Ureter (tissue), 1 donor: ENCODE results near the gene FAM83G. TPM values are rescaled to one million over a fixed set of nuclear protein-coding genes. Genes with fewer than 3 reads are reported as not detected.

Experiments
- DNase-seq: peaks from one replicate; pipeline ENCODE4 v3.0.0-alpha.2; 2020; ENCODE audit warnings: low spot score
- total RNA-seq: library from RNA; stranded (reverse); gene quantifications from one replicate; pipeline ENCODE4 v1.2.4, GENCODE V29; 2023
- donor health status: DM: yes; HTN: yes; CAD: no.

Gene FAM83G
- total RNA-seq, 1 donor from 2014 or later: 8.3 TPM

- DNase-seq: no peak
Observed at GRCh38 chr17:19010729-19011505, 6.4 kb upstream of the FAM83G start.

- DNase-seq: no peak
Observed at GRCh38 chr17:19009970-19010369, 5.4 kb upstream of the FAM83G start.

GRCh38 chr17:19006698-19007097, 2.1 kb upstream of the FAM83G start:
- no peak for DNase-seq

- DNase-seq: no peak
Observed at GRCh38 chr17:19005789-19006430, 1.3 kb upstream of the FAM83G start.

- DNase-seq: no peak
Observed at GRCh38 chr17:19005137-19005773, 691 bp upstream of the FAM83G start.

- no peak for DNase-seq
Observed at GRCh38 chr17:19003543-19004420, 782 bp downstream of the FAM83G start.

- no peak for DNase-seq
Observed at GRCh38 chr17:19002805-19003542, 1.6 kb downstream of the FAM83G start.

GRCh38 chr17:19001907-19002590, 2.5 kb downstream of the FAM83G start:
- DNase-seq: no peak

- DNase-seq: no peak
Observed at GRCh38 chr17:19000531-19001325, 3.8 kb downstream of the FAM83G start.

- no peak for DNase-seq
Observed at GRCh38 chr17:18999911-19000310, 4.7 kb downstream of the FAM83G start.

- no peak for DNase-seq
Observed at GRCh38 chr17:18999394-18999793, 5.2 kb downstream of the FAM83G start.

GRCh38 chr17:18997650-18998196, 6.8 kb downstream of the FAM83G start:
- DNase-seq: no peak

- no peak for DNase-seq
Observed at GRCh38 chr17:18996458-18996857, 8.1 kb downstream of the FAM83G start.

GRCh38 chr17:18995220-18995619, 9.3 kb downstream of the FAM83G start:
- DNase-seq: no peak

GRCh38 chr17:18994631-18995030, 9.9 kb downstream of the FAM83G start:
- no peak for DNase-seq

- DNase-seq: no peak
Observed at GRCh38 chr17:18993905-18994526, 10.5 kb downstream of the FAM83G start.

GRCh38 chr17:18992454-18993130, 12.0 kb downstream of the FAM83G start:
- no peak for DNase-seq

- DNase-seq: no peak
Observed at GRCh38 chr17:18991531-18992315, 12.8 kb downstream of the FAM83G start.
